ENCODE data around the gene GRK1.

The GRK1 gene

DNA sequence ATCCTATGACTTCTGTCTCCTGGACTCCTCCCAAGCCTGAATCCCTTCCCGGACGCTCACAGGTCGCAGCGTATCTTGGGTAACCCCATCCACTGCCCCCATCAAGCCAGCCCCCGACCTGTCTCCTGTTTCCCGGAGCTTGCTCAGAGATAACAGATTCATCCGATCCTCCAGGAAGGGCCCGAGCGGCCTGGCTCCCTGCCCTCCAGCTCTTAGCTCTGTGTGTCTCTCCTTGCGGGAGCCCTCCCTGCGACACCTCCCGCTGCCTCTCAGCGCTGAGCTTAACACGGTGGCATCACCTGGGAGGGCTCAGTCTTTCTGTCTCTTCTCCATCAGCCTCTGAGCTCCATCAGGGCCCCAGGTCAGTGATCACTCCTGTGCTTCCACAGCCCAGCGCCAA is 87.7 kb downstream of the GRK1 start:
- in situ Hi-C loops (cut with MboI; ENCODE audit: low sequenced_read_pairs), result no loop called here

DNA sequence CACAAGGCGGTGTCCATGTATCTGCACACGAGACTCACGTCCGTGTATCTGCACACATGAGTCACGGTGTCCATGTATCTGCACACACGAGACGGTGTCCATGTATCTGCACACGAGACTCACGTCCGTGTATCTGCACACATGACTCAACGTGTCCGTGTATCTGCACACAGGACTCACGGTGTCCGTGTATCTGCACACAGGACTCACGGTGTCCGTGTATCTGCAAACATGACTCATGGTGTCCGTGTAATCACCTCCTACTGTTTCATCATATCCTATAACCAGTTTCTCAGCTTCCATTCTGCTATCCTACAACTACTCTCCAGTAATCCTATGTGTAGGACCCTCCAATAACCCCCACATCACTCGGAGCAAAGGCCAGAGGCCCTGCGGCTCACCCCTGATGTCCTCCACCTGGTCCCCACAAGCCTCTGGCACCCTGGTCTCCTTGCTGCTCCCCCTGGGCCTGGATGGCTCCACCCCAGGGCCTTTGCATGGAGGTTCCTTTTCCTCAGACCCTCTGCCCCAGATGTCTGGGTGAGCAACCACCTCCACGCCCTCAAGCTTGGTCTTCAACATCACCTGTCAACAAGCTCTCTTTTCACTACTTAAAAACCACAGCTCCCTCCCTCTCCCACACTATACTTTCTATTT is 89.5 kb downstream of the GRK1 start:
- in situ Hi-C loops (cut with MboI; ENCODE audit: low sequenced_read_pairs), result no loop called here

DNA sequence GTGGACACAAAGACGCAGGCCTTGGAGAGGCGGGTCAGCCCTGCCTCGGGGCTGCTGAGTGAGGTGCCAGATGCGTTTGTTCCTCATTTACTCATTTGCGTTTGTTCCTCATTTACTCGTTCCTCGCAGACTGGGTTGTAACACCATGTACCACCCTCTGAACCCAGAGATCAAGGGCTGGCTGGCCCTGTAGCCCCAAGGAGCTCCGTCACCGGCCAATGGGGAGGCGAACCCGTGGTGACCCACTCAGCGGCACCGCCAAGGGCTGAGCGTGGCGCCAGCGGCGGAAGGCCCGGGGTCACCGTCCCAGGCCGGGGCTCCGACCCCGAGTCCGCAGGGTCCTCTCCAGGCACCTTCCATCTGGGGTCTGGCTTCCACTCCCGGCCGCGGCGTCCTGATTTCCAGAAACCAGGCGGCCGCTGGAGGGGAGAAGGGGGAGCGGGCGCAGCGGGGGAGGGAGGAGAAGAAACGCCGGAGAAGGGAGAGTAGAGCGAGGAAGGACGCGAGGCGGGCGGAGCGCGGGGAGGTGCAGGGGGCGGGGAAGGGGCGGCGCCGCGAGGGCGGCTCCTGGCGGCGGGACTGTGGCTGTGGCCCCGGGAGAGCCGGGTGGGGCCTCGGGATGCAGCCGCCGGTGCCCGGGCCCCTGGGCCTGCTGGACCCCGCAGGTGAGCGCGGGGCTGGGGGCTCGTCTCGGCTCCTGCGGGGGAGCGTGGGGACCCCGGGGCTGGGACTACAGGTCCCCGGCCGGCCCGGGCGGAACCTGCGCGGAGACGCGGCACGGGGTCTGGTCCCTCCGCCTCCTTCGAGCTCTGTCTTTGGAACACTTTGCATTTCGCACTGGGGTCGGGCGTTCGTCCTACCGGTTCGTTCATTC is 91.9 kb downstream of the GRK1 start, which contains the start of gene TMEM255B:
Gene TMEM255B (plus strand): TSS at position 576 of the 874 bp plus-strand sequence. CDS start 44 bp downstream, at position 620.
- in situ Hi-C loops (cut with MboI; ENCODE audit: low sequenced_read_pairs), result no loop called here

DNA sequence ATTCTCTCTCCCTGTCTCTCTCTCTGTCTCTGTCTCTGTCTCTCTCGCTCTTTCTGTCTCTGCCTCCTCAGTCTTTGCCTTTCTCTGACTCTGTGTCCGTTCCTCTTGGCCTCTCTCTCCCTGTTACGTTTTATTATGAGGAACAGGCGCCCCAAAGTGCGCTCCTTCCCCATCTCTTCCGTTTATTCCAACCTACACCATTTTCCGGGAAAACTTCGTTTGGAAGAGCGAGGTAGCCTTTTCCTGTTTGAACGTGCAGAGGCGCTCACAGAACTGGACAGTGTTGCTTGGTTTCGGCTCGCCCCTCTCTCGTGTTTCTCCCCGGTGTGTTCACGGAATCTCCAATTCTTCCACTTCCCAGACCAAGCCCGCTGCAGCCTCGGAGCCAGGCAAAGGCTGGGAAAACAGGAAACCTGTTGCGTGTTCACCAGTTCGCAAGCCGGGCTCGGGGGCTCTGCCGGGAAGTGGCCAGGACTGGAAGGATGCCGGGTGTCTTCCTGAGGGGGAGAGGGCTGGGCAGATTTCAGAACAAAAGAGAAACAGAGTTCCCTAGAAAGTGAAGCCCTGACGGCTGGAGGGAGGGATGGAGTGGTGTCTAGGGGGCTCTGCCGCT is 92.6 kb downstream of the GRK1 start:
- in situ Hi-C loops (cut with MboI; ENCODE audit: low sequenced_read_pairs), result no loop called here

DNA sequence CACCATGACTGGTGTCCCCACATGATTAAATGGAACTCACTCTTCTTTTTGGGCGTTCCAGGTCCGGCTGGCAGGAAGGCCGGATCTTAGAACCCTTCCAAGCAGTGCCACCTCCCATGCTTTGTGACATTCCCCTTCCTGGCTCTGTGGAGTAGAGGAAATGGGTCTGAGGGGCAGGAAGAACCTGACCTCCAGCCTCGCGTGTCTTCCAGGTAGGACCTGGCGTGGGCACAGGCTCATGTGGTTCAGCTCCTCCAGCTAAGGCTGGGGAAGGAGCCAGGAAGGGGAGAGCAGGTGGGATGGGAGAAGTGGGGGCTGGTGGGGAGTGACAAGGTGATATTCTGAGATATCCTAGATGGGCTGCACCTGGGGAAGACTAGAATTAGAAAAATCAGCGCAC is 94.1 kb downstream of the GRK1 start:
- in situ Hi-C loops (cut with MboI; ENCODE audit: low sequenced_read_pairs), result no loop called here

DNA sequence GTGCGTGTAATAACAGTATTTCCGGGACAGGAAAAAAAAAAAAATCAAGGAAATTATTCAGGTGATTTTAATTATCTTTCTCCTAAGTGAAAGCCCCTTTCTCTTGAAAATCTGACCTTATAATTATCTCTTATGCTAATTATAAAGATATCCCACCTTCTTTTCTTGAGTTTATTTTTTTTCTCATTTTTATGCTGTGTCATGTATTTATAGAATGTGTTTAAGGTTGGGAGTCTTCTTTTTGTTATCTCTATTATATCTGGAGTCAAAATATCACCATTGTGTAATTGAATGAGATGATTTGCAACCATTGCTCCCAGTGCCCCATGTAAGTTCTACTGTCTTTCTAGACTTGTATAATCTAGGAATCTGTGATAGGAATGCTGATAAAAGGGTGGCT is 95.1 kb downstream of the GRK1 start:
- in situ Hi-C loops (cut with MboI; ENCODE audit: low sequenced_read_pairs), result no loop called here

DNA sequence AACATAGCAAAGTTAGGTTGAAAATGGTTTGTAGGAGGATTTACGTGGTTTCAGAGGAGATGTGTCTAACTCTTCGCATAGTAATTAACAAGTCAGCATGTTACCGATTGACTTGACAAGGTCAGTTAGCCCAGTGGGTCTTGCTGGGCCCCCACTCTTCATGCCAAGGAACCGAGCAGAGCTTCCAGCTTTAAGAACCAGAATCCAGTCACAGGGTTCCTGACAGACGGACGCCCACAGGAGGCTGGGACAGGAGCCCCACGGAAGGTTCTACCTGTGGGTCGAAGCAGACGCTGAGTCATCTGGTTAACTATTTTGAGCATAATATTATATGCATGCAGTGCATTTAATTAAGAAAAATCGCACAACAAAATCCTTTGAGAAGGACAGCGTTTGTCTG is 95.5 kb downstream of the GRK1 start:
- in situ Hi-C loops (cut with MboI; ENCODE audit: low sequenced_read_pairs), result no loop called here

DNA sequence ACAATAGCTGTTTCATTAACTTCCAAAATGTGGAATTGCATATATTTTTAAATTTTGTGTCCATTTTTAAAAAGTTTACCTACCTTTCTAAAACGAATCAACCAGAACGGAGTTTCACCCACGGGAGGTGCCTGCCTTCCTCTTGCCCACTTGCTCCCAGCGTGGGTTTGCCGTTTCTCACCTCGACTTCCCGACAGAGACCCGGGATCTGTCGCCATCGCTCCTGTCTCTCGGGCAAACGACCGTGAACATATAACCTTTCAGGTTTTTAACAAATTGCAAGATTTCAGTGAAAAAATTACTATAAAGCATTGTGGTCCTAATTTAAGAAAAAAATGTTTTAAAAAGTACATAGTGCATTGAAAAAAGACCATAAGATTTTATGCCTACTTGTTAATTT is 96.2 kb downstream of the GRK1 start:
- in situ Hi-C loops (cut with MboI; ENCODE audit: low sequenced_read_pairs), result no loop called here

DNA sequence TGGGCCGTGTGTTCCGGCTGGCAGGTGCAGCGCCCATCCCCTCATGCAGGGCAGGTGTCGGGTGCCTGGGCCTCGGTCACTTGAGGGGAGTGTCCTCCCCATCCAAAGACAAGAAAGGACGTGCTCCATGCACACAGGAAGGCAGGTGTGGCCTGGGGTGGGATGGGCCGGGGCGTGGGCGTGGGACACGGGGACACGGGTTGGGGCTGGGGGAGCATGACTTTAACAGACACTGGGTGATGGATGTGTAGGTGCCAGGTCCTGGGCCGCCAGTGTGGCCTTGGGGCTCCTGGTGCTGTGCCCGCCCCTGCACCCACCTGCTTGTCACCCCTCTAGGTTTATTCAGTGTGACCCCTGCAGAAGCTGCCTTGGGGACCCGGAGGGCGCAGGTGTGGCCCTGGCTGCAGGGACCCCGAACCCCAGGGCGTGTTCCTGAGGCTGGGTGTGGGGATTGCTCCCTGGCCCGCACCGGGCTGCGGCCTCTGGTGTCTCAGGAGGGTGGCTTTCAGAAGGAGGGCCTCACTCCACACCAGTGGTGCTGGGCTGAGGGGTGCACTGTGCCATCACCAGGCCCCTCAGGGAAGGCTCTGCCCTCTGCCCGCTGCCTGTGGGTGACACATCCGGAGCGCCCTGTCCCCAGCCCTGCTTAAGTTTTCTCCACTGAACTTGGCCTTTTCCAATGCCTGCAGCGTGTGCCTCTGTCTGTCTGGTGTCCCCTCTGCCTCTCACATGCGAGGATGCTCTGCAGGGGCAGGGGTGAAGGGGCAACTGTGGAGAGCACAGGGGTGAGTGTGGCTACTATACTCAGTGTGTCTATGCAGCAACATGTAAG is 97.2 kb downstream of the GRK1 start:
- in situ Hi-C loops (cut with MboI; ENCODE audit: low sequenced_read_pairs), result no loop called here

DNA sequence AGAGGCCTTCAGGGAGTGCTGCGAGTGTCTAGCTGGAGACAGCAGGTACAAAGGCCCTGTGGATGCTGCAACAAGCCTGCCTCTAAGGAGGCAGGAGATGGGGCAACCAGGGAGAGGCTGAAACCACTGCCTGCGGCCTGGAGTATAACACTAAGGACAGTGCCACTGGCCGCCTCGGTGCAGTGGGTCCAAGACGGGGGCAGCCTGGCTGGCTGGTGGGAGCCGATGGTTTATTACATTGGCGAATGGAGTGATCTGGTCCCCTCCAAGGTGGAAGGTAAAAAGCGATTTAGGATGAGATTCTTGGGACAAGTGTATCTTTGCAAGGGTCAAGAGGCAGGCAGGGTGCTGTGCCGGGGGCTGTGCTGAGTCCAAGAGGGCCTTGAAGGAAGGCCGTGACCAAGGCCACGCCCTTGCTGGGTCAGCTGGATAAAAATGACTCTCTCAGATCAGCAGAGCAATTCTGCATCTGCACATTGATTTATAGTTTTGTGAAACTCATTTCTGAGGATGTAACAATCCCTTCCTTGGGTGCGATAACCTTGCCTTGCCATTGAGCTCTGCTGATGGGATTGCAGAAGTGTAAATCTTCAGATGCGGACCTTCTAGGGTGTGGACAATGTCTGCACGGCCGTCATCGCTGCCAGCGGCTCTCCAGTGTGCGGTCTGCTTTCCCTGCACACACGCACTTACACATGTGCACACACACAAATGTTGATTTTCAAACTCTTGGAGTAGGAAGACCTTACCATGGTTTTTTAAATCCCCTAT is 98.0 kb downstream of the GRK1 start:
- in situ Hi-C loops (cut with MboI; ENCODE audit: low sequenced_read_pairs), result no loop called here

DNA sequence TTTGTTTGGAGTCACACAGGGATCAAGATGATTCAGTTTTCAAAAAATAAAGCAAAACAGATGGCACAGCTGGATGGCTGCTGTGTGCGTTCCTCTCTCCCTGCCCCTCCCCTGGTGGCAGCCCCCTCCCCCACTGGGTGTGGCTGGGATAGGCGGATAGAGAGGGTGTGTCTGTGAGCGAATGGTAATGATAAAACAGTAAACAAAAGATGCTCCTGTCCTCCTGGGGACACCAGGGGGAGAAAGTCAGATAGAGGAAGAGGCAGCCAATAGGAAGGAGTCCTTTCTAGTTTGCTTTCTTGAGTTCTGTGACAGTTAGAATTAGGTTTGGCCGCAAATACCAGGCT is 98.5 kb downstream of the GRK1 start:
- in situ Hi-C loops (cut with MboI; ENCODE audit: low sequenced_read_pairs), result no loop called here

DNA sequence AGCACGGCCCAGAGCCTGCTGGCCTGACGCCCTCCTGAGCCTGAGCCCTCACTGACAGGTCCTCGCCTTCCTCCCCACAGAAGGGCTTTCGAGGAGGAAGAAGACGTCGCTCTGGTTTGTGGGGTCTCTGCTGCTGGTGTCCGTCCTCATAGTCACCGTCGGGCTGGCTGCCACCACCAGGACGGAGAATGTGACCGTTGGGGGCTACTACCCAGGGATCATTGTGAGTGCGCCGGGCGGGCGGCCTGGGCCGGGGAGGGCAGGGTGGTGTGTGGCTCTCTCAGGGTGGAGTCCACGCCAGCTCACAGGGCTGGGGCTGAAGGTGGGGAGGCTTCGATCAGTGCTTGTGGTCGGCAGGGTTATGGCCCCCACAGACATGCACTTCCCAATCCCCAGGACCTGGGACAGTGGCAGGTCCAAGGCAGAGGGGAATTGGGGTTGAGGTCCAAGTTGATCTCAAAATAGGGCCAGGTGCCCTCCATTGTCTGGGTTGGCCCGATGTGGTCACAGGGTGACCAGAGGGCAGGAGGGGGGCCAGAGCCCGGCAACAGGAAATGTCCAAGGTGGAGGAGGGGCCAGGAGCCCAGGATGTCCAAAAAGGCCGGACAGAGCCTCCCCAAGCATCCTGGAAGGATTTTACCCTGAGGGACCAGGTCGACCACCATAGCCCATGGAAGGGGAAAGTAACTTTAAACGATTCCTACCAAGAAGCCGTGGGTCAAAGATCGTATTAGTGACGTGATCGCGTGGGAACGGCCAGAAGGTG is 99.2 kb downstream of the GRK1 start:
- in situ Hi-C loops (cut with MboI; ENCODE audit: low sequenced_read_pairs), result no loop called here

DNA sequence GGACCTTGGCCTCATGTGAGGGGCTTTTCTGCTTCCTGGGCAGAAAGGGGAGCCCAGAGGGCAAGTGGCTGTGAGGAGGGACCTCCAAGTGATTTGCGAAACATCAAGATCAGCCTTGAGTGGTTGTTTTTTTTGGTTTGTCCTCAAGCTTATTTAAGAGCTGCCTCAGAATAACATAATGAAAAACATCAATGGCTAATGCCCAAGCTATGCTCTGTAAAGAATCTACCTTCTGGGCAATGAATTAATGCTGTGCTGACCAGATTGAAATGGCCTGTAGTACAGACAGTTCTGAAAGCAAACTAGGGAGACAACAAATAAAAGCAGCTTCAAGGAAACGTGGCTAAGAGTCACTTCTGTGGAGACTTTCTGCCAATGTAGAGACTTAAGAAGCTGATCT is 100.3 kb downstream of the GRK1 start:
- in situ Hi-C loops (cut with MboI; ENCODE audit: low sequenced_read_pairs), result no loop called here

DNA sequence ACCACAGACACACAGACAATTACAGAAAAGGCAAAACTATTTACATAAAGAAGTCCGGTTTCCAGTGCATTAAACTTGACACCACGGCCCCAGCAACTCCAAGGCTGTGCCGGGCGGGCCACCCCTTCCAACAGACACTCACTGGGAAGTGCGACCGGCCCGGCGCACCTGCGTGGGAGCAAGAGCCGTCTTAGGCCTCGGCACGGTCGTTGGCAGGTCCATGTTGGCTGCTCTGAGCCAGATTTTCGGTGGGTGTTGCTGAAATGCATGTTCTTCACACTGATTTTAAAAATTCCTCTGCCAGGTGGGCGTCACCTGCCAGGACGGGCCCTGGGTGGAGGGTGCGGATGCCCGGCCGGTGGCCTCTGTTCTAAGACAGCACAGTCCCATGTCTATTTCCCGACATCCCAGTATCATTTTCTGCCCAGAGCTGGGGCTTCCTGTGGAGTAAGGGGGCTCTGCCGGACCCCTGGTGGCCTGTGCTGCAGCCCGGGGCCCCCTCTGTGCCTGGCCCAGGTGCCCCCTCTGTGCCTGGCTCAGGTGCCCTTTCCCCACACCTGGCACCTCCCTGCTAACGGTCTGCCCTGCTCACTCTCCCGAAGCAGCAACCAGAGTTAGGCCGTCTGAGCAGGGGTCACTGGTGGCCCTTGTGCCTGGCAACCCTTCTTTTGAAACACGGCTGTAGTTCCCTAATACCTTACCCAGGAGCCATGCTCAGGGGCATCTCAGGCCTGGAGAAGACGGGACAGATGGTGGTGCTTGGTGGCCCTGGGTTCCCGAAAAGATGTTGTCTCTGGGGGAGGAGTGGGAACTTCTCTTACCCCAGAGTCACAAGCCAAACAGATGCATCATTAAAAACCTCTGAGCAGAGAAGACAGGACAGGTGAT is 101.2 kb downstream of the GRK1 start:
- in situ Hi-C loops (cut with MboI; ENCODE audit: low sequenced_read_pairs), result no loop called here

DNA sequence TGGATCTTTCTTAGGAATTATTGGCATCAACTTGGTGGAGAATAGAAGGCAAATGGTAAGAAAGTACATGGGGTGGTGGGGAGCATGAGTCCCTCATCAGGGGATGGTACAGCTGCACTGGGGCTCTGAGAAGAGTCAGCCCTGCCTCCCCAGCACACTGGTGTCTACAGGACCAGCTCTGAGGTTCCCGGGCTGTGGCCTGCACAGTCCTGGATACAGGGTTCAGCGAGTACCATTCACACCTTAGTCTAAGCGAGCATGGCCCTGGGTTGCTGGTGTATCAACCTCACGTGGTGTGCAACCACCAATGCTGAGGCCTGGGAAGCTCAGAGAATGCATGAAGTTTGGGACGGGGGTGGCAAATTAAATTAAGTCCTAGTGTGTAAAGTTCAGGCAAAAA is 102.1 kb downstream of the GRK1 start:
- in situ Hi-C loops (cut with MboI; ENCODE audit: low sequenced_read_pairs), result no loop called here

DNA sequence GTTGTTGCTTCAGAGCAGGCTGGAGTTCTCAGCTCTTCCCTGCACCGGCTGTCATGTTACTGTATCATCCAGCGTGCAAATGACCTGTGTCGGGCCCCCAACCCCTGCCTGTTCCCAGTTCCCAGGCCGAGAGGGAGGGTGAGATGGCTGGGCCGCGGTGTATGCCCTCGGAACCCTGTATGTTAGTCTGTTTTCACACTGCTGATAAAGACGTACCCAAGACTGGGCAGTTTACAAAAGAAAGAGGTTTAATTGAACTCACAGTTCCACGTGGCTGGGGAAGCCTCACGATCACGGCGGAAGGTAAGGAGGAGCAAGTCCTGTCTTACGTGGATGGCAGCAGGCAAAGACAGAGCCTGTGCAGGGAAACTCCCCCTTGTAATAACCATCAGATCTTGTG is 102.9 kb downstream of the GRK1 start:
- in situ Hi-C loops (cut with MboI; ENCODE audit: low sequenced_read_pairs), result no loop called here

DNA sequence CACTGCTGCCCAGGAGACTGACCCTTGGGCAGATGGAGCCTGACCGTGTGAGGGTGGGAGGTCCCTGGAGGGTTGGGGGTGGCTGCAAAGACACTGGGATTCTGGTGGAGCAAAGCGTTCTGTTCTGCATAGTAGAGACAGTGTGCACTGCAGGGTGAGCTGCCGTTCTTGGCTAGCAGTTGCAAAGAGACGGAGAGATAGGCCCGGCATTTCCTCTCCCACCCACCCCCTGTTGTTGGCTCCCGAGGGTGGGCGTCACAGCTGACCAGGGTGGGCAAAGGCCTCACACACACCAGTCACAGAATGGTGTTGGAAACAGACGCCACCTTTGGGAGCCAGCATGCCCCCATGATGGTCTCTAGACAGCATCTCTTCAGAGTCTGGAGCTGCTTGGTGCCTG is 103.4 kb downstream of the GRK1 start:
- in situ Hi-C loops (cut with MboI; ENCODE audit: low sequenced_read_pairs), result no loop called here

DNA sequence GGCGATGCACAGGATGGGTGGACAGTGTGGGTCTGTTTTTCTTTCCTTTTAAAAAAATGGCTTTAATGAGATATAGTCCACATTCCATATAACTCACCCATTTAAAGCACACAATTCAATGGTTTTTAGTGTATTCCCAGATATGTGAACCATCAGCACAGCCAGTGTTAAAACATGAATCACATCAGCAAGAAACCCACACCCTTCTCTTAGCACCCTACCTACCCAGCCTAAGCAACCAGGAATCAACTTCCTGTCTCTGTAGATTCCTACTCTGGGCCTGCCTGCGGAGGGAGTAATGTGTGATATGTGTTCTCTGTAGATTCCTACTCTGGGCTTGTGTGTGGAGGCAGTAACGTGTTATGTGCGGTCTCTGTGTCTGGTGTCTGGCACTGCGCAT is 103.9 kb downstream of the GRK1 start:
- in situ Hi-C loops (cut with MboI; ENCODE audit: low sequenced_read_pairs), result no loop called here
